SK-N-SH treated with all-trans-retinoic acid at 6 μM for 48 hours (cell line): Measurements from ENCODE around the gene C1QTNF9B.
A peak's percentile ranks its signal among the peaks of the same experiment; 100 is the strongest.
"Not testable (repeated sequence)": the region's sequence is repeated elsewhere in the genome, so short reads cannot be mapped to it uniquely, and the experiment has no call there.

Experiments used
- ATAC-seq: fragments of 200-7000 bp; cut with Tn5 transposase; 3 replicates; pipeline ENCODE4 v1.9.1; 2020; ENCODE audit warnings: mild to moderate bottlenecking, moderate library complexity
- ARNTL ChIP-seq: fragments of 450-650 bp; formaldehyde crosslinking; IDR thresholded peaks from 2 replicates; pipeline ENCODE4 v1.5.0; 2020; ENCODE audit warnings: low read depth, mild to moderate bottlenecking, moderate library complexity, borderline replicate concordance
- BACH2 ChIP-seq: fragments of 250-450 bp; sonication (Bioruptor Pico); IDR thresholded peaks from 2 replicates; pipeline ENCODE4 v1.9.0; 2021; ENCODE audit warnings: mild to moderate bottlenecking, borderline replicate concordance
- ESRRG ChIP-seq: fragments of 250-450 bp; sonication (Bioruptor Pico); IDR thresholded peaks from 2 replicates; pipeline ENCODE4 v1.6.1; 2021; ENCODE audit warnings: mild to moderate bottlenecking
- GLIS3 ChIP-seq: fragments of 250-450 bp; sonication (Bioruptor Pico); IDR thresholded peaks from 2 replicates; pipeline ENCODE4 v1.5.0; 2020; ENCODE audit warnings: mild to moderate bottlenecking, moderate library complexity
- OSR1 ChIP-seq: fragments of 250-450 bp; sonication (Bioruptor Pico); IDR thresholded peaks from 2 replicates; pipeline ENCODE4 v1.8.0; 2022; ENCODE audit warnings: moderate library complexity, mild to moderate bottlenecking, inconsistent platforms
- POU6F1 ChIP-seq: fragments of 250-450 bp; sonication (Bioruptor Pico); IDR thresholded peaks from 2 replicates; pipeline ENCODE4 v1.8.0; 2021; ENCODE audit warnings: low read depth, mild to moderate bottlenecking, moderate library complexity, borderline replicate concordance
- PPARA ChIP-seq: fragments of 250-450 bp; sonication (Bioruptor Pico); IDR thresholded peaks from 2 replicates; pipeline ENCODE4 v1.5.0; 2020; ENCODE audit warnings: mild to moderate bottlenecking, borderline replicate concordance
- RARB ChIP-seq: fragments of 250-450 bp; sonication (Bioruptor Pico); IDR thresholded peaks from 2 replicates; pipeline ENCODE4 v1.8.0; 2021; ENCODE audit warnings: mild to moderate bottlenecking, moderate library complexity
- SNAI2 ChIP-seq: fragments of 250-450 bp; sonication (Bioruptor Pico); IDR thresholded peaks from 2 replicates; pipeline ENCODE4 v1.5.0; 2020; ENCODE audit warnings: mild to moderate bottlenecking, moderate library complexity
- TCF4 ChIP-seq: fragments of 250-450 bp; sonication (Bioruptor Pico); IDR thresholded peaks from 2 replicates; pipeline ENCODE4 v1.8.0; 2021; ENCODE audit warnings: mild to moderate bottlenecking, moderate library complexity, borderline replicate concordance
- TOX ChIP-seq: fragments of 250-450 bp; sonication (Bioruptor Pico); IDR thresholded peaks from 2 replicates; pipeline ENCODE4 v1.8.0; 2021; ENCODE audit warnings: mild to moderate bottlenecking, moderate library complexity, borderline replicate concordance
- ZC3H10 ChIP-seq: fragments of 250-450 bp; sonication (Bioruptor Pico); IDR thresholded peaks from 2 replicates; pipeline ENCODE4 v1.5.1; 2021; ENCODE audit warnings: mild to moderate bottlenecking, moderate library complexity
- ZFP30 ChIP-seq: fragments of 450-650 bp; formaldehyde crosslinking; IDR thresholded peaks from 2 replicates; pipeline ENCODE4 v1.5.0; 2022; ENCODE audit warnings: mild to moderate bottlenecking, moderate library complexity
- ZNF565 ChIP-seq: fragments of 450-650 bp; formaldehyde crosslinking; conservative IDR thresholded peaks from 2 replicates; pipeline ENCODE4 v1.5.0; 2020; ENCODE audit warnings: low read depth, mild to moderate bottlenecking, moderate library complexity
- ZNF70 ChIP-seq: fragments of 450-650 bp; formaldehyde crosslinking; IDR thresholded peaks from 2 replicates; pipeline ENCODE4 v1.5.0; 2020; ENCODE audit warnings: mild to moderate bottlenecking, moderate library complexity
- ZNF8 ChIP-seq: fragments of 450-650 bp; formaldehyde crosslinking; IDR thresholded peaks from 2 replicates; pipeline ENCODE4 v1.5.0; 2020; ENCODE audit warnings: mild to moderate bottlenecking, moderate library complexity
- TF ChIP-seq, protein P1 (sequence below): fragments of 250-450 bp; sonication (Bioruptor Pico); IDR thresholded peaks from 2 replicates; pipeline ENCODE4 v1.8.0; 2020; ENCODE audit warnings: mild to moderate bottlenecking, moderate library complexity, borderline replicate concordance
- TF ChIP-seq, protein P2 (sequence below): fragments of 250-450 bp; sonication (Bioruptor Pico); IDR thresholded peaks from 2 replicates; pipeline ENCODE4 v1.5.1; 2020; ENCODE audit warnings: low read depth, mild to moderate bottlenecking, moderate library complexity
- TF ChIP-seq, protein P3 (sequence below): fragments of 250-450 bp; sonication (Bioruptor Pico); IDR thresholded peaks from 2 replicates; pipeline ENCODE4 v1.5.1; 2021; ENCODE audit warnings: mild to moderate bottlenecking, moderate library complexity

Gene C1QTNF9B

GRCh38 chr13:23889615-23890607 lies 7.4 kb downstream of the C1QTNF9B start:
- TF ChIP-seq ZNF565 (CRISPR knock-in tag) (no peak), ARNTL (CRISPR knock-in tag) (no peak), ESRRG (CRISPR knock-in tag) (no peak), TOX (CRISPR knock-in tag) (no peak), ZC3H10 (CRISPR knock-in tag) (no peak), BACH2 (CRISPR knock-in tag) (no peak), RARB (CRISPR knock-in tag) (no peak), SNAI2 (CRISPR knock-in tag) (no peak), PPARA (CRISPR knock-in tag) (no peak), GLIS3 (CRISPR knock-in tag) (no peak), POU6F1 (CRISPR knock-in tag) (no peak), OSR1 (CRISPR knock-in tag) (no peak), ZFP30 (CRISPR knock-in tag) (no peak)
- TF ChIP-seq, protein P1, sequence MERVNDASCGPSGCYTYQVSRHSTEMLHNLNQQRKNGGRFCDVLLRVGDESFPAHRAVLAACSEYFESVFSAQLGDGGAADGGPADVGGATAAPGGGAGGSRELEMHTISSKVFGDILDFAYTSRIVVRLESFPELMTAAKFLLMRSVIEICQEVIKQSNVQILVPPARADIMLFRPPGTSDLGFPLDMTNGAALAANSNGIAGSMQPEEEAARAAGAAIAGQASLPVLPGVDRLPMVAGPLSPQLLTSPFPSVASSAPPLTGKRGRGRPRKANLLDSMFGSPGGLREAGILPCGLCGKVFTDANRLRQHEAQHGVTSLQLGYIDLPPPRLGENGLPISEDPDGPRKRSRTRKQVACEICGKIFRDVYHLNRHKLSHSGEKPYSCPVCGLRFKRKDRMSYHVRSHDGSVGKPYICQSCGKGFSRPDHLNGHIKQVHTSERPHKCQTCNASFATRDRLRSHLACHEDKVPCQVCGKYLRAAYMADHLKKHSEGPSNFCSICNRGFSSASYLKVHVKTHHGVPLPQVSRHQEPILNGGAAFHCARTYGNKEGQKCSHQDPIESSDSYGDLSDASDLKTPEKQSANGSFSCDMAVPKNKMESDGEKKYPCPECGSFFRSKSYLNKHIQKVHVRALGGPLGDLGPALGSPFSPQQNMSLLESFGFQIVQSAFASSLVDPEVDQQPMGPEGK (CRISPR knock-in tag), result no peak
- ATAC-seq, result peak; percentile 59

GRCh38 chr13:23888658-23889614 lies 8.4 kb downstream of the C1QTNF9B start, which contains the start of gene MIPEP:
TSS of gene MIPEP (minus strand) at chr13:23889400. CDS start at chr13:23889320, 80 bp downstream.
- peak; percentile 95 for ATAC-seq
- TF ChIP-seq ZNF565 (CRISPR knock-in tag), result no peak
- TF ChIP-seq TCF4, result no peak
- TF ChIP-seq POU6F1 (CRISPR knock-in tag), result no peak
- no peak for TF ChIP-seq RARB (CRISPR knock-in tag)
- TF ChIP-seq, protein P2, sequence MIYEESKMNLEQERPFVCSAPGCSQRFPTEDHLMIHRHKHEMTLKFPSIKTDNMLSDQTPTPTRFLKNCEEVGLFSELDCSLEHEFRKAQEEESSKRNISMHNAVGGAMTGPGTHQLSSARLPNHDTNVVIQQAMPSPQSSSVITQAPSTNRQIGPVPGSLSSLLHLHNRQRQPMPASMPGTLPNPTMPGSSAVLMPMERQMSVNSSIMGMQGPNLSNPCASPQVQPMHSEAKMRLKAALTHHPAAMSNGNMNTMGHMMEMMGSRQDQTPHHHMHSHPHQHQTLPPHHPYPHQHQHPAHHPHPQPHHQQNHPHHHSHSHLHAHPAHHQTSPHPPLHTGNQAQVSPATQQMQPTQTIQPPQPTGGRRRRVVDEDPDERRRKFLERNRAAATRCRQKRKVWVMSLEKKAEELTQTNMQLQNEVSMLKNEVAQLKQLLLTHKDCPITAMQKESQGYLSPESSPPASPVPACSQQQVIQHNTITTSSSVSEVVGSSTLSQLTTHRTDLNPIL (CRISPR knock-in tag), result no peak
- TF ChIP-seq ZC3H10 (CRISPR knock-in tag), result no peak
- TF ChIP-seq ZNF70 (CRISPR knock-in tag), result no peak
- TF ChIP-seq, protein P3, sequence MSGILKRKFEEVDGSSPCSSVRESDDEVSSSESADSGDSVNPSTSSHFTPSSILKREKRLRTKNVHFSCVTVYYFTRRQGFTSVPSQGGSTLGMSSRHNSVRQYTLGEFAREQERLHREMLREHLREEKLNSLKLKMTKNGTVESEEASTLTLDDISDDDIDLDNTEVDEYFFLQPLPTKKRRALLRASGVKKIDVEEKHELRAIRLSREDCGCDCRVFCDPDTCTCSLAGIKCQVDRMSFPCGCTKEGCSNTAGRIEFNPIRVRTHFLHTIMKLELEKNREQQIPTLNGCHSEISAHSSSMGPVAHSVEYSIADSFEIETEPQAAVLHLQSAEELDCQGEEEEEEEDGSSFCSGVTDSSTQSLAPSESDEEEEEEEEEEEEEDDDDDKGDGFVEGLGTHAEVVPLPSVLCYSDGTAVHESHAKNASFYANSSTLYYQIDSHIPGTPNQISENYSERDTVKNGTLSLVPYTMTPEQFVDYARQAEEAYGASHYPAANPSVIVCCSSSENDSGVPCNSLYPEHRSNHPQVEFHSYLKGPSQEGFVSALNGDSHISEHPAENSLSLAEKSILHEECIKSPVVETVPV, result no peak
- TF ChIP-seq ZNF8 (CRISPR knock-in tag), result no peak
- no peak for TF ChIP-seq SNAI2 (CRISPR knock-in tag)
- no peak for TF ChIP-seq TOX (CRISPR knock-in tag)
- TF ChIP-seq PPARA (CRISPR knock-in tag), result no peak

DNA sequence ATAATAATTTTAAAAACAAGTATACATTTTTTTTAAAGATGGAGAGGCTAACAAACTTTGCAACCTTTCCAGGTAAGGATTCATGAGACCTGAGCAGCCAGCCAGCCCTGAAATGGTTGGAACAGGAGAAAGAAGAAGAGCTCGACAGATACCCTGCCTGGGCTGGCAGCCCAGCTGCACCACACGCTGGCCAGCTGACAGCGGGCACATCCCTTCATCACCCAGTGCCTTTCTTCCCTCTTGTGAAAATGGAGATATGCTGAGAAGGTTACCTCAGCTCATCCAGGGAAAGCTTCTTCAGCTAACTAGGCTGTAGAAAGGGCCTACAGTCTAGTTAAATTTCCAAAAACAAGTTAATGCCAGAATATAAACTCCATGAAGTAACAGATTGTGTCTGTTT lies 12.9 kb downstream of the C1QTNF9B start:
- not testable (repeated sequence) for ATAC-seq
